ENCODE results near the gene MYO1C. TPM values are rescaled to one million over a fixed set of nuclear protein-coding genes. Genes with fewer than 3 reads are reported as not detected.

MYO1C gene
- total and polyA plus RNA-seq, 2 of the 8 experiments (the other 6 are each of a cell fraction or from before 2014, with no cell fraction given), result 40.1 to 78.6 TPM

GRCh38 chr17:1490643-1491442, 1.6 kb downstream of the MYO1C start:
- H3K4ac ChIP-seq (replicated peaks; ENCODE audit: insufficient read length, low read depth, low read length), result no peak overlapping the region
- H4K20me1 ChIP-seq (replicated peaks in 1 of 2; ENCODE audit: control insufficient read depth in 1 of 2, insufficient read depth in 2 of 2, low read length in 2 of 2), result peaks cover 2 to 7% of the 10 kb centered on the region in 2 experiments
- H2BK15ac ChIP-seq (ENCODE audit: low read length), result no peak overlapping the region
- no peaks in the 10 kb centered on the region for H3K36me3 ChIP-seq (ENCODE audit: control insufficient read depth in 2 of 4, insufficient read depth in 4 of 4, low read length in 3 of 4)
- 0 out of 2 replicates have a peak overlapping the region, but pooled peaks have one; percentile 85 for H2AK5ac ChIP-seq (ENCODE audit: low read depth, low read length)
- peak overlapping the region; percentile 4 to 73 (median 29); a peak in 5 of 7 replicates for H3K9ac ChIP-seq (replicated peaks in 1 of 4; ENCODE audit: extremely low read depth in 1 of 4, low read depth in 3 of 4, low read length in 3 of 4)
- H3K56ac ChIP-seq (replicated peaks; ENCODE audit: insufficient read length, low read depth, low read length), result no peak overlapping the region
- H3K18ac ChIP-seq (ENCODE audit: extremely low read depth, low read length), result peak overlapping the region; percentile 78
- FAIRE-seq, result no peak
- peak overlapping the region; percentile 74; the same call in 1 of the 2 replicates for H4K8ac ChIP-seq (ENCODE audit: extremely low read depth, insufficient read depth, low read length)
- H3K9me3 ChIP-seq (ENCODE audit: insufficient read depth in 2 of 2, low read depth in 1 of 2, low read length in 1 of 2), result no peaks in the 10 kb centered on the region
- peak overlapping the region; percentile 80 for H2BK5ac ChIP-seq (ENCODE audit: low read depth, low read length)
- H2BK120ac ChIP-seq (replicated peaks; ENCODE audit: low read depth, low read length), result peak overlapping the region; percentile 77
- 1% methylated on average over 40 of the region's 52 CpGs; no CpG with 5 or more reads in 1 of the 2 experiments for WGBS, 2 experiments (ENCODE audit: extremely low coverage in 1 of 2, insufficient coverage in 1 of 2, insufficient read length in 1 of 2, insufficient replicate concordance in 2 of 2, low coverage in 1 of 2, low lambda C conversion rate in 2 of 2, missing lambda C conversion rate in 1 of 2)
- peaks cover 0 to 22% (median 11%) of the 10 kb centered on the region in 4 experiments; a peak in 6 of 7 replicates for H3K4me1 ChIP-seq (replicated peaks in 1 of 4; ENCODE audit: control insufficient read depth in 3 of 4, insufficient read depth in 4 of 4, low read length in 3 of 4)
- no peaks in the 10 kb centered on the region for H3K79me2 ChIP-seq (ENCODE audit: control insufficient read depth in 1 of 2, insufficient read depth in 2 of 2, low read length in 2 of 2)
- peak overlapping the region; percentile 60 to 88 (median 72) for H3K4me3 ChIP-seq (ENCODE audit: extremely low read depth in 1 of 4, insufficient read depth in 2 of 4, low read depth in 3 of 4, low read length in 4 of 4)
- ChIA-PET CTCF (ENCODE audit: partially characterized antibody) (interaction anchor here (0.5 to 3.7 kb wide), 3 partner anchors 20 to 42 kb away, joined by 3 to 18 read pairs (median 8); partner anchors contain the start of gene INPP5K), POLR2A (ENCODE audit: partially characterized antibody) (interaction anchor here (0.5 to 1.6 kb wide), 7 partner anchors 10 to 1129 kb away, joined by 3 to 7 read pairs (median 5); partner anchors contain the start of genes CRK and INPP5K)
- H2BK12ac ChIP-seq (ENCODE audit: low read depth, low read length), result peak overlapping the region; percentile 92
- no peak overlapping the region; the same call in 1 of the 2 replicates for H3K27ac ChIP-seq (ENCODE audit: low read depth, low read length)
- peak in 1 of 2 experiments; percentile 78 for DNase-seq (ENCODE audit: low read depth in 1 of 2, low spot score in 2 of 2)
- no peak overlapping the region for H2BK20ac ChIP-seq (ENCODE audit: low read length)
- H2AFZ ChIP-seq (ENCODE audit: low read length), result no peak overlapping the region
- H4K91ac ChIP-seq (replicated peaks; ENCODE audit: insufficient read length, low read length), result peak overlapping the region; percentile 84
- peak overlapping the region; percentile 54 for H4K5ac ChIP-seq (ENCODE audit: insufficient read length, low read depth, low read length)
- H3K79me1 ChIP-seq (ENCODE audit: low read depth, low read length), result no peaks in the 10 kb centered on the region; the same call in 1 of the 2 replicates
- no peak overlapping the region for H3K14ac ChIP-seq (ENCODE audit: insufficient read length)
- peak overlapping the region; percentile 64 to 92 for H3K4me2 ChIP-seq (ENCODE audit: insufficient read depth in 1 of 2, low read depth in 2 of 2, low read length in 2 of 2)
- peaks cover 0 to 6% (median 0%) of the 10 kb centered on the region in 4 experiments; a peak in 2 of 7 replicates for H3K27me3 ChIP-seq (replicated peaks in 1 of 4; ENCODE audit: control insufficient read depth in 3 of 4, extremely low read depth in 1 of 4, insufficient read depth in 3 of 4, low read length in 3 of 4)
- peaks cover 17% of the 10 kb centered on the region; the same call in 1 of the 2 replicates for H3K23me2 ChIP-seq (ENCODE audit: low read depth, low read length)
- H3K23ac ChIP-seq (ENCODE audit: insufficient read length), result no peak overlapping the region
- TF ChIP-seq PHF8 (conservative IDR thresholded peaks at IDR 0.05; ENCODE audit: low read depth, low read length) (peak; percentile 32), GABPA (IDR thresholded peaks at IDR 0.05; ENCODE audit: borderline replicate concordance, insufficient read depth, low read length) (no peak; the same call in 1 of the 2 replicates), SIN3A (conservative IDR thresholded peaks at IDR 0.05 in 1 of 2, IDR thresholded peaks at IDR 0.05 in 1 of 2; ENCODE audit: low read depth in 1 of 2, low read length in 2 of 2) (peak in 1 of 2 experiments; percentile 59; a peak in 1 of 4 replicates), TEAD4 (IDR thresholded peaks at IDR 0.05; ENCODE audit: low read depth, low read length) (0 out of 2 replicates have a peak, but pooled peaks have one; percentile 8), EP300 (IDR thresholded peaks at IDR 0.05; ENCODE audit: borderline replicate concordance in 1 of 2, low read depth in 2 of 2, low read length in 2 of 2) (no peak), SIX5 (IDR thresholded peaks at IDR 0.05; ENCODE audit: low read depth, low read length) (no peak), MAX (IDR thresholded peaks at IDR 0.05) (peak; percentile 27), TAF1 (IDR thresholded peaks at IDR 0.05; ENCODE audit: low read depth, low read length) (peak; percentile 37; the same call in 1 of the 2 replicates), HDAC2 (IDR thresholded peaks at IDR 0.05; ENCODE audit: borderline replicate concordance in 1 of 2, low read depth in 2 of 2, low read length in 2 of 2) (0 out of 4 replicates have a peak, but pooled peaks of 1 of the 2 experiments have one; percentile 61)
